ENCODE measurements around the gene MAP10. TPM values are rescaled to one million over a fixed set of nuclear protein-coding genes. Genes with fewer than 3 reads are reported as not detected.

MAP10 gene
- total RNA-seq, 1 donor from 2014 or later: 4.9 TPM

GRCh38 chr1:232845406-232845955 is 40.3 kb downstream of the MAP10 start:
- Mint-ChIP-seq H3K9me3 (ENCODE audit: unreplicated experiment) (no peaks in the 10 kb centered on the region), H3K36me3 (ENCODE audit: low read depth, unreplicated experiment) (no peaks in the 10 kb centered on the region), H3K27me3 (ENCODE audit: unreplicated experiment) (no peaks in the 10 kb centered on the region), H3K4me3 (ENCODE audit: unreplicated experiment) (no peak overlapping the region), H3K4me1 (ENCODE audit: unreplicated experiment) (peaks cover 3% of the 10 kb centered on the region), H3K27ac (ENCODE audit: unreplicated experiment) (no peak overlapping the region)
- no peak for DNase-seq (ENCODE audit: low spot score)
- no peak for TF ChIP-seq CTCF (IDR thresholded peaks at IDR 0.05; ENCODE audit: unreplicated experiment)

GRCh38 chr1:232851532-232851931 is 46.3 kb downstream of the MAP10 start:
- Mint-ChIP-seq H3K27ac (ENCODE audit: unreplicated experiment) (no peak overlapping the region), H3K4me3 (ENCODE audit: unreplicated experiment) (no peak overlapping the region), H3K9me3 (ENCODE audit: unreplicated experiment) (no peaks in the 10 kb centered on the region), H3K36me3 (ENCODE audit: low read depth, unreplicated experiment) (no peaks in the 10 kb centered on the region), H3K27me3 (ENCODE audit: unreplicated experiment) (no peaks in the 10 kb centered on the region), H3K4me1 (ENCODE audit: unreplicated experiment) (peaks cover 3% of the 10 kb centered on the region)
- no peak for DNase-seq (ENCODE audit: low spot score)
- TF ChIP-seq CTCF (IDR thresholded peaks at IDR 0.05; ENCODE audit: unreplicated experiment): no peak

- Mint-ChIP-seq H3K27me3 (ENCODE audit: unreplicated experiment) (peaks cover 2% of the 10 kb centered on the region), H3K9me3 (ENCODE audit: unreplicated experiment) (no peaks in the 10 kb centered on the region), H3K4me3 (ENCODE audit: unreplicated experiment) (no peak overlapping the region), H3K4me1 (ENCODE audit: unreplicated experiment) (peaks cover 9% of the 10 kb centered on the region), H3K27ac (ENCODE audit: unreplicated experiment) (no peak overlapping the region), H3K36me3 (ENCODE audit: low read depth, unreplicated experiment) (no peaks in the 10 kb centered on the region)
- TF ChIP-seq CTCF (IDR thresholded peaks at IDR 0.05; ENCODE audit: unreplicated experiment): no peak
- DNase-seq (ENCODE audit: low spot score): no peak
Measured at GRCh38 chr1:232853994-232854797, 49.0 kb downstream of the MAP10 start.

GRCh38 chr1:232854798-232855159 is 49.6 kb downstream of the MAP10 start:
- TF ChIP-seq CTCF (IDR thresholded peaks at IDR 0.05; ENCODE audit: unreplicated experiment): no peak
- Mint-ChIP-seq H3K27ac (ENCODE audit: unreplicated experiment) (no peak overlapping the region), H3K4me3 (ENCODE audit: unreplicated experiment) (no peak overlapping the region), H3K9me3 (ENCODE audit: unreplicated experiment) (no peaks in the 10 kb centered on the region), H3K36me3 (ENCODE audit: low read depth, unreplicated experiment) (no peaks in the 10 kb centered on the region), H3K4me1 (ENCODE audit: unreplicated experiment) (peaks cover 9% of the 10 kb centered on the region), H3K27me3 (ENCODE audit: unreplicated experiment) (peaks cover 2% of the 10 kb centered on the region)
- DNase-seq (ENCODE audit: low spot score): no peak

GRCh38 chr1:232856541-232856940 is 51.3 kb downstream of the MAP10 start:
- Mint-ChIP-seq H3K4me1 (ENCODE audit: unreplicated experiment) (peaks cover 9% of the 10 kb centered on the region), H3K36me3 (ENCODE audit: low read depth, unreplicated experiment) (no peaks in the 10 kb centered on the region), H3K4me3 (ENCODE audit: unreplicated experiment) (no peak overlapping the region), H3K27me3 (ENCODE audit: unreplicated experiment) (peaks cover 2% of the 10 kb centered on the region), H3K9me3 (ENCODE audit: unreplicated experiment) (no peaks in the 10 kb centered on the region), H3K27ac (ENCODE audit: unreplicated experiment) (no peak overlapping the region)
- TF ChIP-seq CTCF (IDR thresholded peaks at IDR 0.05; ENCODE audit: unreplicated experiment): no peak
- DNase-seq (ENCODE audit: low spot score): no peak
